Bronchial epithelial cell (primary cell): Measurements from ENCODE around the gene BMERB1. TPM values are rescaled to one million over a fixed set of nuclear protein-coding genes. Genes with fewer than 3 reads are reported as not detected.
"Not testable (repeated sequence)": the region's sequence is repeated elsewhere in the genome, so short reads cannot be mapped to it uniquely, and the experiment has no call there.

Experiments used
- DNase-seq: peaks from one replicate; pipeline ENCODE4 v3.0.0-alpha.2; 2010; ENCODE audit warnings: low read depth
- FAIRE-seq: peaks from 2 replicates; lab custom pipeline; 2011; peaks lifted over from hg19 to GRCh38; lab: Jason Lieb, UNC
- H3K27me3 ChIP-seq: 2 replicates; pipeline ENCODE4 v1.5.1; 2011; ENCODE audit warnings: low read length; ENCODE audit not compliant: control insufficient read depth, insufficient read depth
- H3K36me3 ChIP-seq: 2 replicates; pipeline ENCODE4 v1.5.1; 2011; ENCODE audit warnings: low read length; ENCODE audit not compliant: control insufficient read depth, insufficient read depth
- H3K4me3 ChIP-seq: 2 replicates; pipeline ENCODE4 v1.5.1; 2011; ENCODE audit warnings: mild to moderate bottlenecking, low read depth, low read length, control low read depth
- CTCF ChIP-seq: IDR thresholded peaks from 2 replicates; pipeline ENCODE4 v1.5.1; 2011; ENCODE audit warnings: mild to moderate bottlenecking, moderate library complexity, low read length, control low read depth, inconsistent platforms; ENCODE audit not compliant: insufficient read depth, severe bottlenecking
- total RNA-seq: library from RNA; depleted of rRNA; stranded (reverse); fragments of >200 nt; gene quantifications from 2 replicates; pipeline ENCODE4 v1.2.1, GENCODE V29; 2014

Gene BMERB1
- total RNA-seq, 1 donor from 2014 or later = 8.4 TPM

- Histone ChIP-seq H3K4me3 (no peak overlapping the region), H3K36me3 (no peaks in the 10 kb centered on the region), H3K27me3 (no peaks in the 10 kb centered on the region)
- TF ChIP-seq CTCF = no peak
- FAIRE-seq (no peak), DNase-seq (no peak)
Observed at GRCh38 chr16:15559176-15559575, 124.8 kb downstream of the BMERB1 start.

- no peaks in the 10 kb centered on the region for H3K36me3 ChIP-seq
- TF ChIP-seq CTCF = no peak
- FAIRE-seq (no peak), DNase-seq (no peak)
- H3K4me3 ChIP-seq = no peak overlapping the region
- H3K27me3 ChIP-seq = no peaks in the 10 kb centered on the region
Observed at GRCh38 chr16:15564604-15565339, 130.4 kb downstream of the BMERB1 start.

- DNase-seq = no peak
- no peak for TF ChIP-seq CTCF
- no peak overlapping the region for H3K4me3 ChIP-seq
- H3K27me3 ChIP-seq = no peaks in the 10 kb centered on the region
- FAIRE-seq = no peak
- H3K36me3 ChIP-seq = no peaks in the 10 kb centered on the region
Observed at GRCh38 chr16:15566095-15566494, 131.7 kb downstream of the BMERB1 start.

- TF ChIP-seq CTCF = no peak
- Histone ChIP-seq H3K4me3 (no peak overlapping the region), H3K36me3 (no peaks in the 10 kb centered on the region), H3K27me3 (no peaks in the 10 kb centered on the region)
- no peak for FAIRE-seq
- no peak for DNase-seq
Observed at GRCh38 chr16:15567823-15568222, 133.4 kb downstream of the BMERB1 start.

- FAIRE-seq, DNase-seq, H3K36me3 ChIP-seq, H3K27me3 ChIP-seq, H3K4me3 ChIP-seq: not testable (repeated sequence)
Observed at GRCh38 chr16:15570666-15571065, 136.3 kb downstream of the BMERB1 start.

GRCh38 chr16:15571557-15571956 is 137.2 kb downstream of the BMERB1 start:
- H3K36me3 ChIP-seq = no peaks in the 10 kb centered on the region
- H3K27me3 ChIP-seq = no peaks in the 10 kb centered on the region
- DNase-seq = no peak
- TF ChIP-seq CTCF = no peak
- no peak for FAIRE-seq
- no peak overlapping the region for H3K4me3 ChIP-seq
